Loucy (cell line): ENCODE measurements around the gene CLMN.

ENCODE experiments used
- H2AFZ ChIP-seq: fragments of 200-600 bp; sonication (generic); 2 replicates; pipeline ENCODE4 v1.6.0; 2016; ENCODE audit warnings: antibody characterized with exemption, mild to moderate bottlenecking, low read length, moderate library complexity
- H3F3A ChIP-seq: fragments of 200-600 bp; 2 replicates; pipeline ENCODE4 v1.6.0; 2016; ENCODE audit warnings: antibody characterized with exemption, low read depth, mild to moderate bottlenecking
- H3K27me3 ChIP-seq: fragments of 200-600 bp; sonication (generic); 2 replicates; pipeline ENCODE4 v1.6.1; 2014; ENCODE audit warnings: low read length, mild to moderate bottlenecking; ENCODE audit not compliant: insufficient read depth, poor library complexity, severe bottlenecking
- H3K36me3 ChIP-seq: fragments of 200-600 bp; sonication (generic); 2 replicates; pipeline ENCODE4 v1.6.1; 2016; ENCODE audit warnings: low read length; ENCODE audit not compliant: insufficient read depth
- H3K4me1 ChIP-seq: fragments of 200-600 bp; sonication (generic); 2 replicates; pipeline ENCODE4 v1.5.1; 2014; ENCODE audit warnings: low read length, mild to moderate bottlenecking; ENCODE audit not compliant: insufficient read depth, poor library complexity, severe bottlenecking
- H3K4me2 ChIP-seq: fragments of 200-600 bp; sonication (generic); 2 replicates; pipeline ENCODE4 v1.6.0; 2014; ENCODE audit warnings: antibody characterized with exemption, low read length, low read depth, mild to moderate bottlenecking; ENCODE audit not compliant: poor library complexity, severe bottlenecking
- H3K4me3 ChIP-seq: fragments of 200-600 bp; sonication (generic); 2 replicates; pipeline ENCODE4 v1.5.1; 2014; ENCODE audit warnings: low read length, mild to moderate bottlenecking, mixed read lengths; ENCODE audit not compliant: poor library complexity, severe bottlenecking
- H3K79me2 ChIP-seq: fragments of 200-600 bp; sonication (generic); 2 replicates; pipeline ENCODE4 v1.6.1; 2014; ENCODE audit warnings: low read length; ENCODE audit not compliant: insufficient read depth
- H3K9ac ChIP-seq: fragments of 200-600 bp; sonication (generic); 2 replicates; pipeline ENCODE4 v1.6.0; 2014; ENCODE audit warnings: mild to moderate bottlenecking, low read depth, low read length, moderate library complexity; ENCODE audit not compliant: poor library complexity, severe bottlenecking
- H3K9me2 ChIP-seq: fragments of 200-600 bp; sonication (generic); replicated peaks from 2 replicates; pipeline ENCODE4 v1.6.1; 2016; ENCODE audit warnings: low read depth, low read length, mixed read lengths
- H3K9me3 ChIP-seq: fragments of 200-600 bp; sonication (generic); 2 replicates; pipeline ENCODE4 v1.6.1; 2014; ENCODE audit warnings: mild to moderate bottlenecking, antibody characterized with exemption, low read length, low read depth; ENCODE audit not compliant: insufficient read depth
- H4K20me1 ChIP-seq: fragments of 200-600 bp; sonication (generic); 2 replicates; pipeline ENCODE4 v1.6.0; 2014; ENCODE audit warnings: antibody characterized with exemption, low read length, mild to moderate bottlenecking; ENCODE audit not compliant: insufficient read depth, poor library complexity, severe bottlenecking
- CTCF ChIP-seq: fragments of 200-600 bp; sonication (generic); conservative IDR thresholded peaks from 2 replicates; pipeline ENCODE4 v1.5.1; 2014; ENCODE audit warnings: mild to moderate bottlenecking, antibody characterized with exemption, low read length
- EZH2phosphoT487 ChIP-seq: fragments of 200-600 bp; IDR thresholded peaks from 2 replicates; pipeline ENCODE4 v1.6.1; 2018; ENCODE audit warnings: antibody characterized with exemption, mild to moderate bottlenecking, moderate library complexity, borderline replicate concordance

Gene CLMN

GRCh38 chr14:95348395-95349080, 28.8 kb upstream of the CLMN start:
- TF ChIP-seq EZH2phosphoT487 (no peak), CTCF (0 out of 2 replicates have a peak, but pooled peaks have one; percentile 11)

GRCh38 chr14:95346820-95347219, 27.1 kb upstream of the CLMN start:
- Histone ChIP-seq H3K36me3 (no peaks in the 10 kb centered on the region), H3K4me2 (no peak overlapping the region), H3K9me2 (no peaks in the 10 kb centered on the region), H3K9ac (no peak overlapping the region), H3K4me3 (no peak overlapping the region), H3K4me1 (no peaks in the 10 kb centered on the region), H2AFZ (no peak overlapping the region), H3K27me3 (no peaks in the 10 kb centered on the region), H3F3A (no peaks in the 10 kb centered on the region), H3K79me2 (no peaks in the 10 kb centered on the region), H4K20me1 (no peaks in the 10 kb centered on the region), H3K9me3 (no peaks in the 10 kb centered on the region)
- TF ChIP-seq CTCF (no peak), EZH2phosphoT487 (no peak)

More at GRCh38 chr14:95348395-95349080, 28.8 kb upstream of the CLMN start:
- H3K9me3 ChIP-seq: no peaks in the 10 kb centered on the region
- H2AFZ ChIP-seq: no peak overlapping the region
- no peaks in the 10 kb centered on the region for H3F3A ChIP-seq
- H3K4me2 ChIP-seq: no peak overlapping the region
- no peaks in the 10 kb centered on the region for H3K4me1 ChIP-seq
- no peak overlapping the region for H3K9ac ChIP-seq
- no peak overlapping the region for H3K4me3 ChIP-seq
- H3K27me3 ChIP-seq: no peaks in the 10 kb centered on the region
- no peaks in the 10 kb centered on the region for H3K79me2 ChIP-seq
- no peaks in the 10 kb centered on the region for H4K20me1 ChIP-seq
- no peaks in the 10 kb centered on the region for H3K36me3 ChIP-seq
- no peaks in the 10 kb centered on the region for H3K9me2 ChIP-seq

- no peaks in the 10 kb centered on the region for H3K27me3 ChIP-seq
- H3K9me3 ChIP-seq: no peaks in the 10 kb centered on the region
- H3K79me2 ChIP-seq: no peaks in the 10 kb centered on the region
These were observed 26.6 kb upstream of the CLMN start for GRCh38 chr14:95346266-95346665.

More at GRCh38 chr14:95346266-95346665, 26.6 kb upstream of the CLMN start:
- no peaks in the 10 kb centered on the region for H3K4me1 ChIP-seq
- no peak overlapping the region for H2AFZ ChIP-seq
- H3F3A ChIP-seq: no peaks in the 10 kb centered on the region
- H3K9ac ChIP-seq: no peak overlapping the region
- no peak overlapping the region for H3K4me3 ChIP-seq
- no peaks in the 10 kb centered on the region for H4K20me1 ChIP-seq
- no peaks in the 10 kb centered on the region for H3K36me3 ChIP-seq
- no peaks in the 10 kb centered on the region for H3K9me2 ChIP-seq
- no peak overlapping the region for H3K4me2 ChIP-seq
- no peak for TF ChIP-seq CTCF
- no peak for TF ChIP-seq EZH2phosphoT487
